CD4-positive, alpha-beta T cell treated with Interleukin-2 at 100 ng/mL for 4 hours (primary cell): ENCODE data around the gene ZFYVE27.

ENCODE experiments used
- DNase-seq: peaks from one replicate; pipeline ENCODE4 v3.0.0-alpha.2; 2020; ENCODE audit warnings: low spot score

ZFYVE27 gene

DNA sequence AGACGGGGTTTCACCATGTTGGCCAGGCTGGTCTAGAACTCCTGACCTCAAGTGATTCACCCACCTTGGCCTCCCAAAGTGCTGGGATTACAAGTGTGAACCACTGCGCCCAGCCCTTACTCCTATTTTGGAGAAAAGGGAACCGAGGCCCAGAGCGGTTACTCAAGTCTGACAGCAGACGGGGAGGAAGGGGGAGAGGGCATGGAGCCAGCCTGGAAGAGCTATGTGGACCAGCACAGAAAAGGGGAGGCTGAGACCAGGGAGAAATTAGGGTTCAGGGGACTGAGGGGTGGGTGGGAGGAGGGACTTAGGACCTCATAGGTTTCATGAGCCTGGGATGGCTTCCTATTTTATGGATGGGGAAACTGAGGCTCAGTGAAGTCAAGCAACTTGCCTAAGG, 33.3 kb downstream of the ZFYVE27 start:
- DNase-seq = no peak

DNA sequence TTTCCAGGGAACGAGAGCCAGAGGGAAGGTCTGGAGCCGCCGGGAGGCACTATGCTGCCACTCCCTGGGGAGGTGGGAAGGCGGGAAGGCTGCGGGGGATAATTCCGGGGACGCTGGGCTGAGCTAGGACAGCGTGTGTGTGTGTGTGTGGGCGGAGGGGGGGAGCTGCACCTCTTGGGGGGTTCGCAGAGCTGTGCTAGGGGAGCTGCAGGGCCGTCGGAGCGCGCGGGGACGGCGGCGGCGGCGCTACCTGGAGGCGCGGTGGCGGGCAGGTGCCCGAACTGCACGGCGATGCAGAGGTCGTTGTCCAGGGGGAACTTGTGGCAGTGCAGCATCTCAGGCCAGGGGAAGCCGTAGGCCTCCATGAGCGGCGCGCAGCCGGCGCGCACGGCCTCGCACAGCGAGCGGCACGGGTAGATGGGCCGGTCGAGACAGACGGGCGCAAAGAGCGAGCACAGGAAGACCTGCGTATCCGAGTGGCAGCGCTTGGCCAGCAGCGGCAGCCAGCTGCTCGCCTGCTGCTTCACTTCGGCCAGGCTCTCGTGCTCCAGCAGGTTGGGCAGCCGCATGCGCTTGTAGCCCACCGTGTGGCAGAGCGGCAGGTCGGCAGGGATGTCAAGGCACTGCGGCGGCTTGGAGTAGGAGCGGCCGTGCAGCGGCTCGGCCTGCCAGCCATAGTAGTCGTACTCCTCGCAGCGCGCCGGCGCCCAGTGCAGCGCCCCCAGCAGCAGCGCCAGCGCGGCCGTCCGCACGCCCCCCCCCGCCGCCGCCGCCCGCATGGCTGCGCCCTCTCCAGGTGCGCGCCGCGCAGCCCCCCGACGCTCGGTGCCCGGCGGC, 34.3 kb downstream of the ZFYVE27 start:
- DNase-seq = no peak

DNA sequence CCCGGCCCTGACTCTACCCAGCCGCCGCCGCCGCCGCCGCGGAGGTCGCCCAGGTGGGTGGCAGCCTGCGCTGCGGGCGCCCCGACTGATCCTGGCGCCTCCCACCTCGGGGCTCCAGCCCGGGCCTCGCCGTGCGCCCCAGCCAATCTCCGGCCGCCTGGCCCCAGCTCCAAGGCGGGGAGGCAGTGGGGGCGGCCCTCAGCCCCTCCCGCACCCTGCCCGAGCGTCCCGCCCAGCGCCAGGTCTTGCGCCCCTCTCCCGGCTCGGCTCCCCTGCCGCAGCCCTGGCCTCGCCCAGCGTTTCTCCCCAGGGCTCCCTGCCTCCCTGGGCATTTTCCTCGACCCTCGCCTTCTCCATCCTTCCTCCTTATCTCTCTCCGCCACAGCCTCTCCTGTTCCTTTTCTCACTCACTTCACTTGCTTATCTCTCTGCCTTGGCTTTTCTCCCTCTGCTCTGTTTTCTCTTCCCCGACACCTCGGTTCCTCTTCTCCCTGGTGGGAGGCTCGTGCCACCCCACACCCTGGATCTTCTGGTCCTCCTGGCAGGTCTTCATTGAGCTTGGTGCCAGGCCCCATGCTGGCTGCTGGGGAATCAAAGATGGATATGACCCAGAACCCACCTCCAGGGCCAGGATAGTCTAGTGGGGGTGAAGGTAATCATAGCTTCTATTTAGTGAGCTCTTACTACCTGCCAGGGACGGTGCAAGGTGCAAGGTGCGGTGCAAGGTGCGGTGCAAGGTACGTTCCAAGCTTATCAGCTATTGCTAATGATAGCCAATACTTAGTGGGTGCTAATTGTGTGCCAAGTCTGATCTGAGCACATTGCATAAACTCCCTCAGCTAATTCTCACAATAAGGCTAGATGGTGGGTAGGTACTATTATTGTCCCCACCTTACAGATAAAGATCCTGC, 35.2 kb downstream of the ZFYVE27 start, which contains the start of gene SFRP5:
Gene SFRP5 (minus strand): TSS at position 87 of the 911 bp plus-strand sequence. CDS start 166 bp downstream, outside the sequence.
- DNase-seq = no peak

DNA sequence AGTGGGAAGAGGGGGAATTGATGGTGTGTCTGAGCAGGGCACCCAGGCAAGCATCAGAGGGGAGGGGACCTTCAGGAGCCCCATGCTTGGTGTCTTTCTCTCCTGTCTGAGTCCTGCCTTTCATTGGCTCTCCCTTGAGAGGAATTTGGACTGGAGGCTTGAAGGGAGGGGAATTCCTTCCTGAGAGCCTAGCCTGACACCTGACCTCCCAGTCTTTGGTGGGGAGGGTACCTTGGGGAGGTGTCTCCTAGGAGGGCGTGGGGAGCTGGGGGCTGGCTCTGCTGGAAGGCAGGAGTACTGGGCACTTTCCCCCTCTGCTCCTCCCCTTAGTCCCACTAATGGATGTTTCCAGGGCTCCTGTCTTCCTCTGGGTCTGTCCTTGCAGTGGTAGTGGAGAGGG, 36.2 kb downstream of the ZFYVE27 start:
- no peak for DNase-seq

DNA sequence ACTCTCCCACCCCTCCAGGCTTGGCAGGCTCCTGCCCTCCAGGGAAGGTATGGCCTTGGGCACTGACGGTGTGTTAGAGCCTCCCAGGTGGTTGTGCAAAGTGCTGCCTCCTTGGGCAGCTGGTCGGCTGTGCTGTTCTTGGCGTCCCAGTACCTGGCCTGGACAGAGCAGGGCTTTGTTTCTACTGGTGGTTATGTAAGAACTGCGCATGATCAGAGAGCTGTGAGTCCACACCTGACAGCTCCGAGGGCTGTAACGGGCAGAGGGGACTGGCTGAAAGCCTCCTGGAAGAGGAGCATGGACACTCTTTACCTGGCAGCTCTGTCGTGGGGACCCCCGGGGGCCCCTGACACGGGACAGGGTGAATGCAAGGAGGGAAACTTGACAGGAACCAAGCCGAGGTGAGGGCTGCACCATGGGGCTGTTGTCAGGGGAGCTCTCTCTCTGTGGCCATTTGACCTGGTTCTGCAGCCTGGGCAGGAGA, 37.9 kb downstream of the ZFYVE27 start:
- no peak for DNase-seq

DNA sequence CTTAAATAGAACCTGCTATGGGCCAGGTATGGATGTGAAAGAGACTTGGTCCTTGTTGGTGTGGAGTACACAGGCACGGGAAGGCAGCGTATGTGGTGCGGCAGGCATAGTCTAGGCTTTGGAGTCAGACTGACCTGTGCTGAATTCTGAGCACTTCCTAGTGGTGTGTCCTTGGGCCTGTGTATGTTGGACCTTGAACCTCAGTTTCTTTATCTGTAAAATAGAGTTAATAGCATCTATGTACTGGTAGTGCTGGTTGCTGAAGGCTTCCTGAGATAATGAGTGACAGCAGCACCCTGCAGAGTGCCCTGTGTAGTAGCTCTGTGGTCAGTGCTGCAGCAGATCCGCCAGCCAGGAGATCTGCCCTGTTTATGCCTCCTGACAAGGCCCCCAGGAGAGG, 40.2 kb downstream of the ZFYVE27 start:
- no peak for DNase-seq

DNA sequence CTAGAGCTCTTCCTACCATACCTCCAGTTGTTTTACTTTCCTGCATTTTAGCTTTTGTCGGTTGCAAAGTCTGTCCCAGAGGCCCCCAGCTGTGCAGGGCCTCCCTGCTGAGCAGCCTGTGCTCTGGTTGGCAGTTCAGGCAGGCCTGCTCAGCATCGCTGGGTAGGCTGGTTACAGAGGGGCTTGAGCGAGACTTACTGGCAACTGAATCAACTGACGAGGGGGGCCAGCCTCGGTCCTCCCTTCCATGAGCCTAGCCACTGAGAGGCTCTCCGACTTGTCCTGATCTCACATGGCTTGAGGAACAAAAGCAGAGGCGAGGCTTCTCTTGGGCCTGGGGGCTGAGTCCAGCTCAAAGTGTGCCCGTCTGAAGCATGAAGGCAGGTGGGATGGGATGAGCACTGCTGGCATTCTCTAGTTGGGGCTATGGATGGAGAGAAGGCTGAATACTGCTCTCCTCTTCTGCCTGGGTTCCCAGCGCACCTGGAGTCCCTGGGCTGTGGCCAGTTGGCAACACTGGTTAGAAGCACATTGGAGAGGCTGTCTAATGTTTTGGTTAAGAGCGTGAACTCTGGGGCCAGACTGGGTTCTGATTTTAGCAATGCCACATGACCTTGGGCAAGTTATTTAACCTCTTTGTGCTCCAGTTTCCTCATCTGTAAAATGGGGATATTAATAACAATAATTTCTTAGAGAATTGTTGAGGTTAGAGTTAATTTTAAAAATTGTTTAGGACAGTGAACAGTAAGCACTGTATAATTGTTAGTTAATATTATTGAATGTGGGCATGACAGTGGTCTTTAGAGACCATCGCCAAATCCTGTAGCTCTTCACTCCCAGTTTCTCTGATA, 41.7 kb downstream of the ZFYVE27 start:
- DNase-seq = no peak

DNA sequence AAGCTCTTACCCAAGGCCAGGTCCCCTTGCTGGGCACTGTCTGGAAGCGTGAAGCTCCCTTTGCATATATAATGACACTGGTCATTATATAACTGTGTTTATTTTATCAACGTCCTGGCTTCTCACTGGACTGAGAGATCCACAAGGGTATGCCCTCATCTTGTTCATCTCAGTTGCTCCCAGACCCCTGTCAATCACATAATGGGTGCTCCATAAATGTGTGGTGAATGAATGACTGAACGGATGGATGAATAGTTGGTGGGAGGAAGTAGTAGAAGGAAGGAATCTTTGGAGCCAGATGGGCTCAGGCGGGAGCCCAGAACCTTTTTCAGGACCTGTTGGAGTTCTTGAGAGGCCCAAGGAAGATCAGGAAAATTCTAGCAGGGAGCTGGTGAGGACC, 42.6 kb downstream of the ZFYVE27 start:
- no peak for DNase-seq

DNA sequence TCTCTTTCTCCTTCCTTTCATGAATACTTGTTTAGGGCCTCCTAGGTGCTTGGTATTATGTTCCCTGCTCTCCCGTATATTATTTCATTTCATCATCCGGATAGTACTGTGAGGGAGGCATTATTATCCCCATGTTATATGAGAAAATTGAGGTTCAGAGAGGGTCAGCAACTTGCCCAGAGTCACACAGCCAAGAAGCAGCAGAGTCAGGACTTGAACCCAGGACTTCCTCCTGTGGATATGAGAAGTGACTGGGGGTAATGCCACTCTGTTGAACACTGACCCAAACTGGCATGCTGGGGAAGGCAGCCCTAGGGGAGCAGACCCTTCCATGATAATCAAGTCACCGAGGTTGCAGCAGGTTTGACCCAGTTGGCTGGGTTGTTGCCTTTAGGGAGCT, 43.0 kb downstream of the ZFYVE27 start:
- DNase-seq = no peak

DNA sequence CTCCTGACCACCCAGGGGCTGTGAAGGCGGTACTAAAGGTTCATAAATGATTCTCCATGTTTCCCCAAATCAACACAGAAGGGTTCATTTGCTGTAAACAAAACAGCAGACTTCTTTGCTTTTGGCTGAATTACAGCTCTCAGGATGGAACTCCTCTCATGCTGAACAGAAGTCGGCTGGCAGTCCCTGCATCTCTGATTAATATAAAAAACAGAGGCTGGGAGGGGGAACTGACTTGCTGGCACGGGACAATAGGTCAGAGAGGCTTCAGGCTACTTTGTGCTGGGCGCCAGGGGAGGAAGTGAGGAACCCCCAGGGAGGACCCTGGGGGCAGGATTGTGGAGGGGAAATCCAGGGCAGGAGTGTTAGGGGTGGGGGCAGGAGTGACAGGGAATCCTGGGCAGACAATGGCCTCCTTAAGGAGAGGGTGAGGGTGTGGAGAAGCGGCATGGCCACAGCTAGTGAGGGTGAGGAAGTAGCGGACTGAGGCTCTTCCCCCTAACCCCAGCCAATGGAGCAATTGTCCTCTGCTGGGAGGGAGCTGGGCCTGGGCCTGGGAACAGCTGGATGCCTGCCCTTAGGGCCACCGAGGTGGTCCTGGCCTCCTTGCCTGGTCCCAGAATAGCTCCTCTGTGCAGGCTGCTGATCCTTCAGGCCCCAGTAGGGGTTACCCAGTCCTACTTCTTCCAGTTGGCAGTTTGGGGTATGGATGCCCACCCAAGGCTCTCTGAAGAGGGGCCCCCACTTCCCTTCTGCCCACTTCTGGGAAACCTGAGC, 44.1 kb downstream of the ZFYVE27 start:
- DNase-seq = no peak

DNA sequence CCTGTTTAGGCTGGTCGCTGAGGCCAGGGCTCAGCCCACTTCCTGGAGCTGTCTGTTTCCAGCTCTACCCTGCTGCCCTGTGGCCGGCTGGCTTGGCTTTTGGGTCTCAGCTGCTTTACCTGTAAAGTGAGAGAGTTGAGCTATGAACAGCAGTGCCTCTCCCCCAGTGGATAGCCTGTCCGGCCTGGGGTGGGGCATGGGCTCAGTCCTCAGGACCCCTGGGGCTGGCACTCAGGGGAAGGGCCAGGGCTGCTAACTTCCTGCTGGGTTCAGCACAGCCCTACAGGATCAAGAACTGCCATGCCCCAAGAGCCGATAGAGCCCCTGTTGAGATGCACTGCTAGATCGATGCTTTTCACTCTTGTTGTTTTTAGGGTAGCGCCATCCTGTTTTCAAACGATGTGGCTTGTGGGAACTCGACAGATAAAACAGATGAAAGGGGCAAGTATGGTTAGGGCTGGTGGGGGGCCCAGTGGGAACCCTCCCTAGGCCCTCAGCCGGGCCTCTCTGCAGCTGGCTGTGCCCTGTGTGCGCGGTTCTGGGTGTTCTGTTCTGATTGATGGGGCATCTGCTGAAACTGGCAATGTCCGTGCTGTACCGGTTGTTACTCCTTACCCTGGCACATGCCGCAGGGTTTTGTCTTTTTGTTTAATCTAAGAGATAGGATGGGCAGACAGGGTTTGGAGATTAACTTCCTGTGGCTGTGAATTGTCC, 44.8 kb downstream of the ZFYVE27 start:
- DNase-seq = no peak

DNA sequence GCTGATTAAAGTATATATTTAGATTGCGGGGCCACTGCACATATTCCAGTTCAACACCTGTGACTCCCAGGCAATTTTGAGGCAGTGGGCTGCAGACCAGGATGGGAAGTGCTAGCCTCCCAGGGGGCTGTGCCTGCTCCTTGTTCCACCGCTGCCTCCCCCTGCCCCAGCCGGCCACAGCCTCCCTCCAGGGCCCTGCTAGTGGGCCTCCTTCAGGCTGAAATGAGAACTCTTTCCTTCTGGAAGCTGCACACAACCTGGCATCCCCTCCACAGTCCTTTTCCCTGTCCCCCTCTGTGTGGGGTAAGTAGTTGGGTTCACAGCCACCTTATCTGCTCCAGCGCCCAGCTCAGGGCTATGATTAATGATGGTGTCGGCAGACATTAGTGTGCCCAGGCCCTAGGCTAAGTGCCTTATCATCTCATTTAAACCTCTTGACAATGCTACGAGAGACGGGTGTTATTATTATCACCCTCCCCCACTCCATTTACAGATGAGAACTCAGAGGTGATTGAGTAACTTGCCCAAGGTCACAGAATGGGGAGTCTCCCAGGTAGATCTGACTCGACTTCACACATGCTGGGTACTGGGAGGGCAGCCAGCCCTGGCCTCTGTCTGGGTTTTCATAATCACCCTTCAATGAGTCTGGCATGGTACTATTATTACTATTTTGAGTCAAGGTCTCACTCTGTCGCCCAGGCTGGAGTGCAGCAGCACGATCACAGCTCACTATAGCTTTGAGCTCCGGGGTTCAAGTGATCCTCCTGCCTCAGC, 45.7 kb downstream of the ZFYVE27 start:
- no peak for DNase-seq

DNA sequence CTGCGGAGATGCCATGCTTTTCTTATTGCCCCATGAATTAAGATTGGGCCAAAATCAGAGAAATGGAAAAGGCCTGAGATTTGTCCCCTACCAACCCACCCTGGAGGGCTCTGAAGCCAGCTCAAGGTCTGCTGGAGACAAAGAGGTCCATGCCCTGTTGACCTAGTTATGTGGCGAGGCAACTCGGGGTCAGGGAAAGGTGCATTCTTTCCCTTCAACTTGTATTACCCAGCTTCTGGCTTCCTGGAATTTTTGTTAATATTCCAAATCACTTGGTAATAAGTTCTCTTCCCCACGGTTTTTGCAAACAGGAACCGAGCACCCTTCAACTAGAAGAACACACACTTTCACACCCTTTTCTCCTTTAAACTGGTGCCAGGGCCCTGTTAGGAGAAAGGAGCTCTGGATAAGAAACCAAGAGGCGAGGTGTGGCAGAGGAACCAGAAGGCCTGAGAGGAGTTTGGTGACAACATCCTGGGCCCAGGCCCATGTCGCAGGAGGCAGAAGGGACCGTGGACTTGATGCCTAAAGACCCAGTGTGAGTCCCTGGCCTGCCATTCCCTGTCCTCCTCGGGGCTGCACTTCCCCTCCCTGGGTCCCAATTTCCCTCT, 47.4 kb downstream of the ZFYVE27 start:
- no peak for DNase-seq

DNA sequence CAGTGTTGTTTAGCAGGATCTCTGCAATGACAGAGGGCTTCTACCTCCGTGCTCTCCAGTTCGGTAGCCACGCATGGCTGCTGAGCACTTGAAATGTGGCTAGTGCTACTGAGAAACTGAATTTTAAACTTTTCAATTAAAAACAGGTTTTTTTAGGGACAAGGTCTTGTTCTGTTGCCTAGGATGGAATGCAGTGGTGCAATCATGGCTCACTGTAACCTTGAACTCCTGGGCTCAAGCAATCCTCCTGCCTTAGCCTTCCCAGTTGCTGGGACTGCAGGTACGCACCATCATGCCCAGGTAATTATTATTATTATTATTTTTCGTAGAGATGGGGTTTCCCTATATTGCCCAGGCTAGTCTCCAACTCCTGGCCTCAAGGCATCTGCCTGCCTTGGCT, 48.3 kb downstream of the ZFYVE27 start:
- no peak for DNase-seq

DNA sequence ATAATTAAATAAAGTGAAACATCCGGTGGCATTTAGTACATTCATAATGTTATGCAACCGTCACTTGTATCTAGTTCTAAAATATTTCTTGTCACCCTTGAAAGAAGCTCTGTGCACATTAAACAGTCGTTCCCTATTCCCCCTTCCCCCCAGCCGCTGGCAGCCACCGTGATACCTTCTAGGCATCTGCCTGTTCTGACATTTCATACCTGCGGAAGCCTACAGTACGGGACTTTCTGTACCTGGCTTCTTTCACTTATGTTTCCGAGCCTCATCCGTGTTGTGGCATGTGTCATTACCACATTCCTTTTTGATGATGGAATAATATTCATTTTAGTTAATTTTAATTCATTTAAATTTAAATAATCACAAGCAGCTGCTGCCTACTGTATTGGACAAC, 48.8 kb downstream of the ZFYVE27 start:
- no peak for DNase-seq

DNA sequence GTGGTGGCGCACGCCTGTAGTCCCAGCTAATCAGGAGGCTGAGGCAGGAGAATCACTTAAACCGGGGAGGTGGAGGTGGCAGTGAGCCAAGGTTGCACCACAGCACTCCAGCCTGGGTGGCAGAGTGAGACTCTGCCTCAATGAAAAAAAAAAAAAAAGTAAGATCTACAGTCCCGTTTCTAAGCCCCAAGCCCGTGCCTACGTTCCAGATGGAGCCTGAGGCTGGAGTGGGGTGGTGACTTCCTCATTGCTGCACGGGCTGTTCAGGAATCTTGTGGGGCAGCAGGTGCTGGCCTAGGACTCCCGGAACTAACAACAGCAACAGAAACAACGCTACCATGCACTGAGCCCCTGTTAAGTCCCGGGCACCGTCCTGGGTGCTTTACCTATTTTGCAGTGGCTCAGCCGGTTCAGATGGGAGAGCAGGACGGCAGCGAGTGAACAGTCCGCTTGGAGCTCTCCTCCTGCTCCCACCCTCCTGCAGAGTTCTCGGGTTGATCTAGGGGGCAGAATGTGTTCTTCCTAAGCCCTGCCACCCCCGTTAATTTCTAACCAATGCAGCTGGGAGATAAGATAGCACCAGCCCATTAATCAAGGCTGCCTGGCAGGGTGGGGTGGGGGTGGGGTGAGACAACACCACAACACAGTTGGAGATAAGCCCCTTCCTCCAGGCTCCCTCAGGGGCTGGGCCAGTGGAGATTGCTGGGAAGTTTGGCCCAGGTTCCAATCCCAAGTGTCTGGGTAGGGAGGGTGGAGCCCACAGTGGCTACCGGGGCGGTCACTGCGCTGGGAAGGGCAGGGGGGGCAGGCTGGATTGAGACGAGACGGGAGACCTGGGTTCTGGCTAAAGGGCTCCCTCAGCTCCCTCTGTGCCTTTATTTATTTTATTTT, 51.9 kb downstream of the ZFYVE27 start:
- no peak for DNase-seq

DNA sequence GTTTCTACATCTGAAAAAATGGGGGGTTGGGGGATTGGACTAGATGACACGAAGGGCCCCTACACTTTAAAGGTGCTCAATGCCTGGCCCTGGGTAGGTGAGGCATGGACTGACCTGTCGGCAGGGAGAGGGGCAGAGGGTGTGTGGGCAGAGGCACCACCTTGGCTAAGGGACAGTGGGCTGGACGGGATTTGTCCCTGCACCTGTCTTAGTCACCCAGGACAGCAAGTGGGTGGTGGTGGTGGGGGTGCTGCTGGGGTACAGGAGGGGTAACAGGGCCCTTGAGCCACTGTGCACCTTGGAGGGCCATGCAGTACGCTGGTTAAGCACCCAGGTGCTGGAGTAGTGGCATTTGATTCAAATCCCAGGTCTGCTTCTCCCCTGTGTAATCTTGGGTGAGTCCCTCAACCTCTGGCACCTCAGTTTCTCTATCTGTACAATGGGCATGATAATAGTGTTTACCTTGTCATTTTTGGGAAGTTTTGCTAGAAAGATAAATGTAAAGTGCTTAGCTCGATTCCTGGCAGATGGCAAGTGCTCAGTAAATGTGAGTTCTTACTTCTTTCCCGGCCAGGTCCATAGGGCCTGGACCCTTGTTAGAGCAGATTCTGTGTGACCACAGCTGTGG, 53.0 kb downstream of the ZFYVE27 start:
- DNase-seq = no peak
